ENCODE results near the gene SPATA31C1. TPM values are rescaled to one million over a fixed set of nuclear protein-coding genes. Genes with fewer than 3 reads are reported as not detected.

The SPATA31C1 gene
- total and polyA plus RNA-seq, 2 of the 8 experiments (the other 6 are each of a cell fraction or from before 2014, with no cell fraction given) = 0.15 TPM; not detected in 1

DNA sequence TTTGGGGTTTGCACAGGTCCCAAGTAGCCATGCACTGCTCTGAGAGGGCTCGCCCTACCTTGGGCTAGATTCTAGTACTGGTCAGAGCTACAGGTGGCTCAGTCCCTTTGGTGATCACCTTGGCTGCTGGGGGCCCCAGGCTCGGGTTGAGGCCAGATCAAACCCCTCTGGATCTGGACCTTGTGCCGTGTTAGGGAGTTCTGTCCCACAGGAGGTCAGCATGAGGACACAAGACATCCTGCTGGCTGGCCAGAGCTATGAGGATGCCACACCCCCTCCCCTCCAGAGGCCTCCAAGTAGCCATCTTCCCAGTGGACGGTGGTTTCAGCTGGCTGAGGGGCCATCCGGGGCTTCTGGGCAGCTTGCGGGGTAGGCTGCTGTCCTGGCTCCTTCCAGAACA lies 46.0 kb downstream of the SPATA31C1 start:
- H3K79me2 ChIP-seq (ENCODE audit: control insufficient read depth in 1 of 2, insufficient read depth in 2 of 2, low read length in 2 of 2) = no peaks in the 10 kb centered on the region
- no peak overlapping the region; the same call in 1 of the 2 replicates for H3K27ac ChIP-seq (ENCODE audit: low read depth, low read length)
- H2BK5ac ChIP-seq (ENCODE audit: low read depth, low read length) = no peak overlapping the region
- H4K5ac ChIP-seq (ENCODE audit: insufficient read length, low read depth, low read length) = no peak overlapping the region
- no peak overlapping the region for H3K56ac ChIP-seq (replicated peaks; ENCODE audit: insufficient read length, low read depth, low read length)
- H3K9ac ChIP-seq (replicated peaks in 1 of 4; ENCODE audit: extremely low read depth in 1 of 4, low read depth in 3 of 4, low read length in 3 of 4) = no peak overlapping the region
- ChIA-PET POLR2A (ENCODE audit: partially characterized antibody) (no interaction called here), CTCF (ENCODE audit: partially characterized antibody) (interaction anchor here (0.7 to 1.6 kb wide), 5 partner anchors 11 to 288 kb away, joined by 3 to 7 read pairs (median 4); no protein-coding TSS in a partner anchor)
- H3K36me3 ChIP-seq (ENCODE audit: control insufficient read depth in 2 of 4, insufficient read depth in 4 of 4, low read length in 3 of 4) = no peaks in the 10 kb centered on the region; a peak in 3 of 8 replicates
- H2AK5ac ChIP-seq (ENCODE audit: low read depth, low read length) = no peak overlapping the region
- FAIRE-seq = no peak
- no peaks in the 10 kb centered on the region for H3K23me2 ChIP-seq (ENCODE audit: low read depth, low read length)
- no peak overlapping the region for H2BK120ac ChIP-seq (replicated peaks; ENCODE audit: low read depth, low read length)
- no peak overlapping the region for H2BK12ac ChIP-seq (ENCODE audit: low read depth, low read length)
- no peak for TF ChIP-seq POLR2AphosphoS5 (IDR thresholded peaks at IDR 0.05; ENCODE audit: low read depth, low read length)
- TF ChIP-seq TAF7 (optimal IDR thresholded peaks at IDR 0.05; ENCODE audit: borderline replicate concordance, low read depth, low read length) = no peak
- no peak for TF ChIP-seq TAF1 (IDR thresholded peaks at IDR 0.05; ENCODE audit: low read depth, low read length)
- no peak for TF ChIP-seq ZNF274 (IDR thresholded peaks at IDR 0.05; ENCODE audit: borderline replicate concordance, extremely low read depth, low read length)
- TF ChIP-seq SIX5 (IDR thresholded peaks at IDR 0.05; ENCODE audit: low read depth, low read length) = no peak
- TF ChIP-seq KDM4A (IDR thresholded peaks at IDR 0.05; ENCODE audit: low read depth, low read length, severe bottlenecking) = no peak
- TF ChIP-seq BRCA1 (IDR thresholded peaks at IDR 0.05; ENCODE audit: low read depth, low read length) = no peak
- TF ChIP-seq TBP (IDR thresholded peaks at IDR 0.05; ENCODE audit: low read depth, low read length) = no peak
- TF ChIP-seq GABPA (IDR thresholded peaks at IDR 0.05; ENCODE audit: borderline replicate concordance, insufficient read depth, low read length) = no peak
- TF ChIP-seq CHD2 (IDR thresholded peaks at IDR 0.05; ENCODE audit: low read length) = no peak
- TF ChIP-seq EGR1 (IDR thresholded peaks at IDR 0.05; ENCODE audit: borderline replicate concordance, low read depth, low read length) = no peak
- no peak for TF ChIP-seq TEAD4 (IDR thresholded peaks at IDR 0.05; ENCODE audit: low read depth, low read length)
- peaks cover 5 to 7% of the 10 kb centered on the region in 2 experiments; a peak in 2 of 4 replicates for H3K9me3 ChIP-seq (ENCODE audit: insufficient read depth in 2 of 2, low read depth in 1 of 2, low read length in 1 of 2)
- 97% methylated on average over 6 of the region's 6 CpGs; no CpG with 5 or more reads in 1 of the 2 experiments for WGBS, 2 experiments (ENCODE audit: extremely low coverage in 1 of 2, insufficient coverage in 1 of 2, insufficient read length in 1 of 2, insufficient replicate concordance in 2 of 2, low coverage in 1 of 2, low lambda C conversion rate in 2 of 2, missing lambda C conversion rate in 1 of 2)
- H3K4ac ChIP-seq (replicated peaks; ENCODE audit: insufficient read length, low read depth, low read length) = no peak overlapping the region
- no peak overlapping the region for H2AFZ ChIP-seq (ENCODE audit: low read length)
- H4K8ac ChIP-seq (ENCODE audit: extremely low read depth, insufficient read depth, low read length) = no peak overlapping the region
- H3K4me2 ChIP-seq (ENCODE audit: insufficient read depth in 1 of 2, low read depth in 2 of 2, low read length in 2 of 2) = no peak overlapping the region
- no peak overlapping the region for H4K91ac ChIP-seq (replicated peaks; ENCODE audit: insufficient read length, low read length)
- no peak overlapping the region for H2BK20ac ChIP-seq (ENCODE audit: low read length)
- no peak overlapping the region for H3K18ac ChIP-seq (ENCODE audit: extremely low read depth, low read length)
- H3K23ac ChIP-seq (ENCODE audit: insufficient read length) = no peak overlapping the region
- no peaks in the 10 kb centered on the region for H4K20me1 ChIP-seq (replicated peaks in 1 of 2; ENCODE audit: control insufficient read depth in 1 of 2, insufficient read depth in 2 of 2, low read length in 2 of 2)
- H3K4me1 ChIP-seq (replicated peaks in 1 of 4; ENCODE audit: control insufficient read depth in 3 of 4, insufficient read depth in 4 of 4, low read length in 3 of 4) = no peaks in the 10 kb centered on the region
- H3K79me1 ChIP-seq (ENCODE audit: low read depth, low read length) = no peaks in the 10 kb centered on the region; the same call in 1 of the 2 replicates
- no peaks in the 10 kb centered on the region for H3K27me3 ChIP-seq (replicated peaks in 1 of 4; ENCODE audit: control insufficient read depth in 3 of 4, extremely low read depth in 1 of 4, insufficient read depth in 3 of 4, low read length in 3 of 4)
- no peak for DNase-seq (ENCODE audit: low read depth in 1 of 2, low spot score in 2 of 2)
- H2BK15ac ChIP-seq (ENCODE audit: low read length) = no peak overlapping the region
- no peak overlapping the region for H3K4me3 ChIP-seq (ENCODE audit: extremely low read depth in 1 of 4, insufficient read depth in 2 of 4, low read depth in 3 of 4, low read length in 4 of 4)
- H3K14ac ChIP-seq (ENCODE audit: insufficient read length) = no peak overlapping the region
